SKM-1 treated with dmso at 0.1 percent for 144 hours (cell line): Measurements from ENCODE around the gene SH3RF1.

Experiments
- DNase-seq: peaks from one replicate; lab custom pipeline; 2025; ENCODE audit not compliant: unreplicated experiment; lab: John Stamatoyannopoulos, UW

SH3RF1 gene

GRCh38 chr4:169079942-169080827, 190.6 kb downstream of the SH3RF1 start:
- peak; percentile 76 for DNase-seq

GRCh38 chr4:169074117-169074516, 196.6 kb downstream of the SH3RF1 start:
- no peak for DNase-seq

GRCh38 chr4:169071747-169072146, 199.0 kb downstream of the SH3RF1 start:
- DNase-seq: no peak

GRCh38 chr4:169070895-169071218, 199.9 kb downstream of the SH3RF1 start:
- DNase-seq: no peak

GRCh38 chr4:169070071-169070894, 200.5 kb downstream of the SH3RF1 start:
- no peak for DNase-seq

GRCh38 chr4:169068423-169068822, 202.3 kb downstream of the SH3RF1 start:
- DNase-seq: no peak

GRCh38 chr4:169066934-169067333, 203.8 kb downstream of the SH3RF1 start:
- DNase-seq: no peak

GRCh38 chr4:169064296-169064695, 206.5 kb downstream of the SH3RF1 start:
- no peak for DNase-seq

GRCh38 chr4:169063441-169063840, 207.3 kb downstream of the SH3RF1 start:
- DNase-seq: no peak

- no peak for DNase-seq
Measured at GRCh38 chr4:169062897-169063244, 207.9 kb downstream of the SH3RF1 start.

- DNase-seq: no peak
Measured at GRCh38 chr4:169061386-169061785, 209.4 kb downstream of the SH3RF1 start.

GRCh38 chr4:169060391-169061091, 210.2 kb downstream of the SH3RF1 start:
- no peak for DNase-seq

- no peak for DNase-seq
Measured at GRCh38 chr4:169059306-169060211, 211.2 kb downstream of the SH3RF1 start.

GRCh38 chr4:169058312-169058711, 212.4 kb downstream of the SH3RF1 start:
- no peak for DNase-seq

GRCh38 chr4:169054879-169055278, 215.9 kb downstream of the SH3RF1 start:
- DNase-seq: no peak

- no peak for DNase-seq
Measured at GRCh38 chr4:169052594-169052945, 218.2 kb downstream of the SH3RF1 start.

GRCh38 chr4:169051761-169052593, 218.8 kb downstream of the SH3RF1 start:
- DNase-seq: no peak

GRCh38 chr4:169050881-169051760, 219.6 kb downstream of the SH3RF1 start:
- no peak for DNase-seq

GRCh38 chr4:169050284-169050683, 220.5 kb downstream of the SH3RF1 start:
- DNase-seq: no peak
